HEK293T (cell line): ENCODE results near the gene CAMSAP2.
A peak's percentile ranks its signal among the peaks of the same experiment; 100 is the strongest.

Experiments
- CTCF ChIA-PET: fragments of 350-600 bp; formaldehyde crosslinking; extraction: SDS; loops from one replicate; lab custom pipeline; 2021; ENCODE audit warnings: antibody characterized with exemption, inconsistent platforms; lab: Yijun Ruan, JAX
- POLR2A ChIA-PET: fragments of 350-600 bp; formaldehyde crosslinking; extraction: SDS; loops from one replicate; lab custom pipeline; 2020; ENCODE audit warnings: antibody characterized with exemption, inconsistent platforms; lab: Yijun Ruan, JAX
- DNase-seq: peaks from one replicate; pipeline ENCODE4 v3.0.0; 2012; ENCODE audit warnings: mixed read lengths; ENCODE audit errors: extremely low spot score
- ARNT ChIP-seq: fragments of 450-650 bp; IDR thresholded peaks from 2 replicates; pipeline ENCODE4 v1.6.1; 2017; ENCODE audit warnings: mild to moderate bottlenecking
- BHLHE40 ChIP-seq: fragments of 450-650 bp; IDR thresholded peaks from 2 replicates; pipeline ENCODE4 v1.6.1; 2016; ENCODE audit warnings: mild to moderate bottlenecking, moderate library complexity, borderline replicate concordance
- CTBP1 ChIP-seq: fragments of 450-650 bp; IDR thresholded peaks from 2 replicates; pipeline ENCODE4 v1.6.1; 2016; ENCODE audit warnings: borderline replicate concordance
- ELF4 ChIP-seq: fragments of 450-650 bp; IDR thresholded peaks from 2 replicates; pipeline ENCODE4 v1.6.1; 2017; ENCODE audit warnings: antibody characterized with exemption
- FOXA1 ChIP-seq: fragments of 450-650 bp; IDR thresholded peaks from 2 replicates; pipeline ENCODE4 v1.6.1; 2016; ENCODE audit warnings: mild to moderate bottlenecking
- FOXK2 ChIP-seq: fragments of 450-650 bp; IDR thresholded peaks from 2 replicates; pipeline ENCODE4 v1.6.1; 2016; ENCODE audit warnings: mild to moderate bottlenecking
- FOXM1 ChIP-seq: fragments of 450-650 bp; IDR thresholded peaks from 2 replicates; pipeline ENCODE4 v1.6.1; 2017; ENCODE audit warnings: mild to moderate bottlenecking, borderline replicate concordance
- HDGF ChIP-seq: fragments of 450-650 bp; IDR thresholded peaks from 2 replicates; pipeline ENCODE4 v1.6.1; 2017; ENCODE audit warnings: antibody characterized with exemption, borderline replicate concordance
- L3MBTL2 ChIP-seq: fragments of 450-650 bp; conservative IDR thresholded peaks from 2 replicates; pipeline ENCODE4 v1.6.1; 2016; ENCODE audit warnings: mild to moderate bottlenecking
- LEF1 ChIP-seq: fragments of 450-650 bp; IDR thresholded peaks from 2 replicates; pipeline ENCODE4 v1.6.1; 2017; ENCODE audit warnings: mild to moderate bottlenecking, borderline replicate concordance
- NFRKB ChIP-seq: fragments of 450-650 bp; IDR thresholded peaks from 2 replicates; pipeline ENCODE4 v1.6.1; 2016; ENCODE audit warnings: mild to moderate bottlenecking, moderate library complexity
- PKNOX1 ChIP-seq: fragments of 450-650 bp; IDR thresholded peaks from 2 replicates; pipeline ENCODE4 v1.6.1; 2016
- SP1 ChIP-seq: fragments of 450-650 bp; IDR thresholded peaks from 2 replicates; pipeline ENCODE4 v1.6.1; 2017
- SUZ12 ChIP-seq: fragments of 450-650 bp; IDR thresholded peaks from 2 replicates; pipeline ENCODE4 v1.6.1; 2016; ENCODE audit warnings: mild to moderate bottlenecking
- TARDBP ChIP-seq: fragments of 450-650 bp; IDR thresholded peaks from 2 replicates; pipeline ENCODE4 v1.6.1; 2016
- ZNF384 ChIP-seq: fragments of 450-650 bp; IDR thresholded peaks from 2 replicates; pipeline ENCODE4 v1.6.1; 2016

Gene CAMSAP2

GRCh38 chr1:200699871-200700270 lies 38.8 kb upstream of the CAMSAP2 start:
- ChIA-PET POLR2A (no interaction called here), CTCF (no interaction called here)
- DNase-seq: peak; percentile 40
- TF ChIP-seq PKNOX1 (peak; percentile 51), HDGF (0 out of 2 replicates have a peak, but pooled peaks have one; percentile 53), LEF1 (no peak)

- TF ChIP-seq ELF4: no peak
- no peak for TF ChIP-seq SP1
- TF ChIP-seq SUZ12: no peak
- TF ChIP-seq ZNF384: no peak
- no peak for TF ChIP-seq TARDBP
- DNase-seq: no peak
- POLR2A ChIA-PET: no interaction called here
- CTCF ChIA-PET: interaction anchor here (0.7 kb wide), 1 partner anchor 22 kb away, joined by 3 read pairs; no protein-coding TSS in a partner anchor
These were observed 33.6 kb upstream of the CAMSAP2 start for GRCh38 chr1:200704986-200705500.

- ChIA-PET POLR2A (no interaction called here), CTCF (no interaction called here)
- TF ChIP-seq BHLHE40 (no peak), CTBP1 (no peak), SP1 (no peak), HDGF (no peak), SUZ12 (no peak), FOXM1 (no peak), ZNF384 (no peak), ARNT (no peak), PKNOX1 (no peak), LEF1 (no peak), FOXA1 (no peak), NFRKB (no peak), ELF4 (no peak), L3MBTL2 (no peak)
- no peak for DNase-seq
These were observed 32.4 kb upstream of the CAMSAP2 start for GRCh38 chr1:200706111-200706814.

GRCh38 chr1:200707116-200707515 lies 31.6 kb upstream of the CAMSAP2 start:
- ChIA-PET POLR2A (no interaction called here), CTCF (no interaction called here)
- TF ChIP-seq ARNT (no peak), ELF4 (no peak), SP1 (no peak), FOXK2 (no peak), LEF1 (no peak), BHLHE40 (no peak), FOXM1 (no peak), FOXA1 (no peak), CTBP1 (no peak), L3MBTL2 (no peak), ZNF384 (no peak), SUZ12 (no peak), PKNOX1 (no peak), TARDBP (no peak)
- DNase-seq: no peak

GRCh38 chr1:200708161-200708560 lies 30.5 kb upstream of the CAMSAP2 start:
- no peak for DNase-seq
- CTCF ChIA-PET: no interaction called here
- no peak for TF ChIP-seq LEF1
- TF ChIP-seq CTBP1: no peak
- no peak for TF ChIP-seq FOXK2
- no peak for TF ChIP-seq HDGF
- POLR2A ChIA-PET: no interaction called here

GRCh38 chr1:200708769-200709168 lies 29.9 kb upstream of the CAMSAP2 start:
- TF ChIP-seq SP1 (no peak), ARNT (no peak), NFRKB (no peak), BHLHE40 (no peak), L3MBTL2 (no peak), TARDBP (no peak), CTBP1 (no peak), SUZ12 (no peak)
- ChIA-PET POLR2A (no interaction called here), CTCF (no interaction called here)
- DNase-seq: no peak

GRCh38 chr1:200710166-200710565 lies 28.5 kb upstream of the CAMSAP2 start:
- no peak for TF ChIP-seq FOXM1
- no peak for TF ChIP-seq NFRKB
- TF ChIP-seq FOXK2: no peak
- no peak for TF ChIP-seq TARDBP
- ChIA-PET CTCF (no interaction called here), POLR2A (interaction anchor here (1.0 kb wide), 1 partner anchor 40 kb away, joined by 3 read pairs; the partner anchor contains the start of gene DDX59)
- DNase-seq: no peak
